K562 (cell line): ENCODE measurements around the gene ZNF23. TPM values are rescaled to one million over a fixed set of nuclear protein-coding genes. Genes with fewer than 3 reads are reported as not detected.

ENCODE experiments used
- BRD9 ChIP-seq: fragments of 450-650 bp; IDR thresholded peaks from 2 replicates; pipeline ENCODE4 v1.6.1; 2018; ENCODE audit warnings: low read depth; ENCODE audit not compliant: partially characterized antibody
- CAMTA2 ChIP-seq: fragments of 250-450 bp; sonication (Bioruptor Pico); conservative IDR thresholded peaks from 2 replicates; pipeline ENCODE4 v1.5.1; 2022
- CBFB ChIP-seq: sonication (generic); formaldehyde crosslinking; IDR thresholded peaks from 2 replicates; pipeline ENCODE4 v1.4.0; 2020; ENCODE audit warnings: mild to moderate bottlenecking, missing genetic modification reagents
- CCNT2 ChIP-seq: IDR thresholded peaks from 2 replicates; pipeline ENCODE4 v1.6.1; 2011; ENCODE audit warnings: borderline replicate concordance, low read depth, mild to moderate bottlenecking, moderate library complexity, mixed read lengths, low read length; ENCODE audit not compliant: insufficient read length; ENCODE audit errors: extremely low read depth
- FUS ChIP-seq: fragments of 200-400 bp; formaldehyde crosslinking; optimal IDR thresholded peaks from 2 replicates; pipeline ENCODE3; 2017; ENCODE audit warnings: low read depth, low read length
- KDM4B ChIP-seq, 2 experiments: fragments of 450-650 bp in 1 of 2; sonication (generic) in 1 of 2; IDR thresholded peaks; 2 replicates each; pipeline ENCODE4 v1.6.1; 2016 to 2017; ENCODE audit warnings: borderline replicate concordance in 2 of 2, antibody characterized with exemption in 1 of 2, low read depth in 1 of 2, mild to moderate bottlenecking in 1 of 2
- SIN3B ChIP-seq: fragments of 450-650 bp; IDR thresholded peaks from 2 replicates; pipeline ENCODE4 v1.6.1; 2017; ENCODE audit warnings: low read depth, mild to moderate bottlenecking, moderate library complexity
- SMAD2 ChIP-seq: fragments of 150-350 bp; IDR thresholded peaks from 2 replicates; pipeline ENCODE4 v1.6.1; 2014; ENCODE audit warnings: low read depth, mild to moderate bottlenecking, low read length
- SRF ChIP-seq, 2 experiments: fragments of 250-450, 450-650 bp in 1 of 2; sonication (Bioruptor Pico) in 1 of 2; sonication (generic) in 1 of 2; formaldehyde crosslinking; IDR thresholded peaks; 2 replicates each; pipeline versions ENCODE4 v1.5.0 to v1.5.1; 2020 to 2022; ENCODE audit warnings: mild to moderate bottlenecking in 1 of 2, missing genetic modification reagents in 1 of 2
- TRIM28 ChIP-seq: fragments of 450-650 bp; IDR thresholded peaks from 2 replicates; pipeline ENCODE4 v1.6.1; 2017
- WHSC1 ChIP-seq: IDR thresholded peaks from one replicate; pipeline ENCODE4 v1.6.1; 2012; ENCODE audit warnings: low read length, control low read depth, inconsistent platforms
- ZNF197 ChIP-seq: fragments of 200-800 bp; sonication (Bioruptor generic); IDR thresholded peaks from 2 replicates; pipeline ENCODE4 v1.6.1; 2016; ENCODE audit warnings: low read depth, missing genetic modification characterization, missing compliant biosample characterization
- ZNF263 ChIP-seq: sonication (generic); formaldehyde crosslinking; IDR thresholded peaks from 2 replicates; pipeline ENCODE4 v1.8.0; 2022; ENCODE audit warnings: mild to moderate bottlenecking, missing genetic modification reagents, borderline replicate concordance
- polyA plus RNA-seq, 8 experiments: library from polyadenylated mRNA; depleted of rRNA in 4 of 8; stranded (reverse) in 5 of 8; unstranded in 3 of 8; fragments of >200 nt; fragmentation: Nextera tagmentation in 2 of 8; fragmentation: Illumina TruSeq in 1 of 8; extraction: Ambion mirVana in 2 of 8; extraction: Trizol in 1 of 8; gene quantifications; 2 replicates each; pipeline versions ENCODE4 v1.2.1 to v1.2.3, GENCODE V29; 2011 to 2014; ENCODE audit warnings: inconsistent platforms in 1 of 8, missing spikeins in 1 of 8
- total RNA-seq, 7 experiments: library from RNA; depleted of rRNA in 6 of 7; stranded (reverse); fragments of >200 nt in 6 of 7; fragmentation: Illumina TruSeq in 2 of 7; extraction: Trizol in 2 of 7; gene quantifications; 2 replicates each; pipeline versions ENCODE4 v1.2.1 to v1.2.3, GENCODE V29; 2011 to 2021; ENCODE audit warnings: low replicate concordance in 1 of 7
- TF ChIP-seq, protein P1 (sequence below): fragments of 250-450 bp; sonication (Bioruptor Pico); IDR thresholded peaks from 2 replicates; pipeline ENCODE4 v1.4.0; 2020
- TF ChIP-seq, protein P2 (sequence below): sonication (generic); IDR thresholded peaks from 2 replicates; pipeline ENCODE4 v1.6.1; 2016
- TF ChIP-seq, protein P3 (sequence below), 2 experiments: fragments of 150-350 bp in 1 of 2; IDR thresholded peaks; 2 replicates each; pipeline ENCODE4 v1.6.1; 2012 to 2016; ENCODE audit warnings: low read depth in 2 of 2, low read length in 2 of 2, mild to moderate bottlenecking in 1 of 2, moderate library complexity in 1 of 2
- TF ChIP-seq, protein P4 (sequence below): fragments of 450-650 bp; IDR thresholded peaks from 2 replicates; pipeline ENCODE4 v1.7.0; 2016; ENCODE audit warnings: borderline replicate concordance

Gene ZNF23
- total and polyA plus RNA-seq, 9 of the 15 experiments (the other 6 are each of a cell fraction or from before 2014, with no cell fraction given) = 4.7 to 13.4 (median 11.2) TPM

- TF ChIP-seq, protein P1, sequence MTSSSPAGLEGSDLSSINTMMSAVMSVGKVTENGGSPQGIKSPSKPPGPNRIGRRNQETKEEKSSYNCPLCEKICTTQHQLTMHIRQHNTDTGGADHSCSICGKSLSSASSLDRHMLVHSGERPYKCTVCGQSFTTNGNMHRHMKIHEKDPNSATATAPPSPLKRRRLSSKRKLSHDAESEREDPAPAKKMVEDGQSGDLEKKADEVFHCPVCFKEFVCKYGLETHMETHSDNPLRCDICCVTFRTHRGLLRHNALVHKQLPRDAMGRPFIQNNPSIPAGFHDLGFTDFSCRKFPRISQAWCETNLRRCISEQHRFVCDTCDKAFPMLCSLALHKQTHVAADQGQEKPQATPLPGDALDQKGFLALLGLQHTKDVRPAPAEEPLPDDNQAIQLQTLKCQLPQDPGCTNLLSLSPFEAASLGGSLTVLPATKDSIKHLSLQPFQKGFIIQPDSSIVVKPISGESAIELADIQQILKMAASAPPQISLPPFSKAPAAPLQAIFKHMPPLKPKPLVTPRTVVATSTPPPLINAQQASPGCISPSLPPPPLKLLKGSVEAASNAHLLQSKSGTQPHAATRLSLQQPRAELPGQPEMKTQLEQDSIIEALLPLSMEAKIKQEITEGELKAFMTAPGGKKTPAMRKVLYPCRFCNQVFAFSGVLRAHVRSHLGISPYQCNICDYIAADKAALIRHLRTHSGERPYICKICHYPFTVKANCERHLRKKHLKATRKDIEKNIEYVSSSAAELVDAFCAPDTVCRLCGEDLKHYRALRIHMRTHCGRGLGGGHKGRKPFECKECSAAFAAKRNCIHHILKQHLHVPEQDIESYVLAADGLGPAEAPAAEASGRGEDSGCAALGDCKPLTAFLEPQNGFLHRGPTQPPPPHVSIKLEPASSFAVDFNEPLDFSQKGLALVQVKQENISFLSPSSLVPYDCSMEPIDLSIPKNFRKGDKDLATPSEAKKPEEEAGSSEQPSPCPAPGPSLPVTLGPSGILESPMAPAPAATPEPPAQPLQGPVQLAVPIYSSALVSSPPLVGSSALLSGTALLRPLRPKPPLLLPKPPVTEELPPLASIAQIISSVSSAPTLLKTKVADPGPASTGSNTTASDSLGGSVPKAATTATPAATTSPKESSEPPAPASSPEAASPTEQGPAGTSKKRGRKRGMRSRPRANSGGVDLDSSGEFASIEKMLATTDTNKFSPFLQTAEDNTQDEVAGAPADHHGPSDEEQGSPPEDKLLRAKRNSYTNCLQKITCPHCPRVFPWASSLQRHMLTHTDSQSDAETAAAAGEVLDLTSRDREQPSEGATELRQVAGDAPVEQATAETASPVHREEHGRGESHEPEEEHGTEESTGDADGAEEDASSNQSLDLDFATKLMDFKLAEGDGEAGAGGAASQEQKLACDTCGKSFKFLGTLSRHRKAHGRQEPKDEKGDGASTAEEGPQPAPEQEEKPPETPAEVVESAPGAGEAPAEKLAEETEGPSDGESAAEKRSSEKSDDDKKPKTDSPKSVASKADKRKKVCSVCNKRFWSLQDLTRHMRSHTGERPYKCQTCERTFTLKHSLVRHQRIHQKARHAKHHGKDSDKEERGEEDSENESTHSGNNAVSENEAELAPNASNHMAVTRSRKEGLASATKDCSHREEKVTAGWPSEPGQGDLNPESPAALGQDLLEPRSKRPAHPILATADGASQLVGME (CRISPR knock-in tag) = no peak
- TF ChIP-seq KDM4B (IDR thresholded peaks at IDR 0.05; ENCODE audit: borderline replicate concordance in 2 of 2, low read depth in 1 of 2) (no peak), SIN3B (no peak), BRD9 (no peak), CAMTA2 (CRISPR knock-in tag) (no peak), ZNF263 (CRISPR knock-in tag) (peak; percentile 67), TRIM28 (no peak), FUS (no peak), CCNT2 (no peak), SRF (CRISPR knock-in tag; IDR thresholded peaks at IDR 0.05) (peak in 1 of 2 experiments; percentile 57; a peak in 1 of 4 replicates), ZNF197 (peak; percentile 99), SMAD2 (no peak), WHSC1 (no peak), CBFB (CRISPR knock-in tag) (no peak)
- TF ChIP-seq, protein P2, sequence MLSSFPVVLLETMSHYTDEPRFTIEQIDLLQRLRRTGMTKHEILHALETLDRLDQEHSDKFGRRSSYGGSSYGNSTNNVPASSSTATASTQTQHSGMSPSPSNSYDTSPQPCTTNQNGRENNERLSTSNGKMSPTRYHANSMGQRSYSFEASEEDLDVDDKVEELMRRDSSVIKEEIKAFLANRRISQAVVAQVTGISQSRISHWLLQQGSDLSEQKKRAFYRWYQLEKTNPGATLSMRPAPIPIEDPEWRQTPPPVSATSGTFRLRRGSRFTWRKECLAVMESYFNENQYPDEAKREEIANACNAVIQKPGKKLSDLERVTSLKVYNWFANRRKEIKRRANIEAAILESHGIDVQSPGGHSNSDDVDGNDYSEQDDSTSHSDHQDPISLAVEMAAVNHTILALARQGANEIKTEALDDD = no peak
- TF ChIP-seq, protein P3, sequence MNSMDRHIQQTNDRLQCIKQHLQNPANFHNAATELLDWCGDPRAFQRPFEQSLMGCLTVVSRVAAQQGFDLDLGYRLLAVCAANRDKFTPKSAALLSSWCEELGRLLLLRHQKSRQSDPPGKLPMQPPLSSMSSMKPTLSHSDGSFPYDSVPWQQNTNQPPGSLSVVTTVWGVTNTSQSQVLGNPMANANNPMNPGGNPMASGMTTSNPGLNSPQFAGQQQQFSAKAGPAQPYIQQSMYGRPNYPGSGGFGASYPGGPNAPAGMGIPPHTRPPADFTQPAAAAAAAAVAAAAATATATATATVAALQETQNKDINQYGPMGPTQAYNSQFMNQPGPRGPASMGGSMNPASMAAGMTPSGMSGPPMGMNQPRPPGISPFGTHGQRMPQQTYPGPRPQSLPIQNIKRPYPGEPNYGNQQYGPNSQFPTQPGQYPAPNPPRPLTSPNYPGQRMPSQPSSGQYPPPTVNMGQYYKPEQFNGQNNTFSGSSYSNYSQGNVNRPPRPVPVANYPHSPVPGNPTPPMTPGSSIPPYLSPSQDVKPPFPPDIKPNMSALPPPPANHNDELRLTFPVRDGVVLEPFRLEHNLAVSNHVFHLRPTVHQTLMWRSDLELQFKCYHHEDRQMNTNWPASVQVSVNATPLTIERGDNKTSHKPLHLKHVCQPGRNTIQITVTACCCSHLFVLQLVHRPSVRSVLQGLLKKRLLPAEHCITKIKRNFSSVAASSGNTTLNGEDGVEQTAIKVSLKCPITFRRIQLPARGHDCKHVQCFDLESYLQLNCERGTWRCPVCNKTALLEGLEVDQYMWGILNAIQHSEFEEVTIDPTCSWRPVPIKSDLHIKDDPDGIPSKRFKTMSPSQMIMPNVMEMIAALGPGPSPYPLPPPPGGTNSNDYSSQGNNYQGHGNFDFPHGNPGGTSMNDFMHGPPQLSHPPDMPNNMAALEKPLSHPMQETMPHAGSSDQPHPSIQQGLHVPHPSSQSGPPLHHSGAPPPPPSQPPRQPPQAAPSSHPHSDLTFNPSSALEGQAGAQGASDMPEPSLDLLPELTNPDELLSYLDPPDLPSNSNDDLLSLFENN (IDR thresholded peaks at IDR 0.05; ENCODE audit: low read depth in 2 of 2, low read length in 2 of 2) = no peak
- TF ChIP-seq, protein P4, sequence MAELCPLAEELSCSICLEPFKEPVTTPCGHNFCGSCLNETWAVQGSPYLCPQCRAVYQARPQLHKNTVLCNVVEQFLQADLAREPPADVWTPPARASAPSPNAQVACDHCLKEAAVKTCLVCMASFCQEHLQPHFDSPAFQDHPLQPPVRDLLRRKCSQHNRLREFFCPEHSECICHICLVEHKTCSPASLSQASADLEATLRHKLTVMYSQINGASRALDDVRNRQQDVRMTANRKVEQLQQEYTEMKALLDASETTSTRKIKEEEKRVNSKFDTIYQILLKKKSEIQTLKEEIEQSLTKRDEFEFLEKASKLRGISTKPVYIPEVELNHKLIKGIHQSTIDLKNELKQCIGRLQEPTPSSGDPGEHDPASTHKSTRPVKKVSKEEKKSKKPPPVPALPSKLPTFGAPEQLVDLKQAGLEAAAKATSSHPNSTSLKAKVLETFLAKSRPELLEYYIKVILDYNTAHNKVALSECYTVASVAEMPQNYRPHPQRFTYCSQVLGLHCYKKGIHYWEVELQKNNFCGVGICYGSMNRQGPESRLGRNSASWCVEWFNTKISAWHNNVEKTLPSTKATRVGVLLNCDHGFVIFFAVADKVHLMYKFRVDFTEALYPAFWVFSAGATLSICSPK = no peak
Measured at GRCh38 chr16:71467810-71468209, 5.8 kb upstream of the ZNF23 start (continued).
